ENCODE results near the gene PDE6B.

DNA sequence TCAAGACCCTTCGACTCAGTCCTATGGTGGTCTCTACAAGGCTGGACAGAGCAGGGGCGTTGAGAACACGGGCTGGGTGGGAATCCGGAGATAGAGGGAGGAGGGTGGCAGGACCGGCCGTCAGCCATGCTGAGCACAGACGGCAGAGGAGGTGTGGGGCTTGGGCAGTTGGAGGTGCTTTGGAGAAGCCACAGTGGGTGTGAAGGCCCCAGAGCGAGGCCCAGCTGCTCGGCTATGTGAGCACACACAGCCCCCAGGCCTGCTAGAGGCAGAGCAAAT, 4.2 kb downstream of the PDE6B start:
- TF ChIP-seq CTCF (IDR thresholded peaks at IDR 0.05 in 8 of 11, conservative IDR thresholded peaks at IDR 0.05 in 3 of 11), result no peak
- no peak for TF ChIP-seq POLR2A (IDR thresholded peaks at IDR 0.05)
